ENCODE results near the gene B4GALNT2. TPM values are rescaled to one million over a fixed set of nuclear protein-coding genes. Genes with fewer than 3 reads are reported as not detected.

B4GALNT2 gene
- total RNA-seq, 1 donor from 2014 or later, result 0.07 TPM

DNA sequence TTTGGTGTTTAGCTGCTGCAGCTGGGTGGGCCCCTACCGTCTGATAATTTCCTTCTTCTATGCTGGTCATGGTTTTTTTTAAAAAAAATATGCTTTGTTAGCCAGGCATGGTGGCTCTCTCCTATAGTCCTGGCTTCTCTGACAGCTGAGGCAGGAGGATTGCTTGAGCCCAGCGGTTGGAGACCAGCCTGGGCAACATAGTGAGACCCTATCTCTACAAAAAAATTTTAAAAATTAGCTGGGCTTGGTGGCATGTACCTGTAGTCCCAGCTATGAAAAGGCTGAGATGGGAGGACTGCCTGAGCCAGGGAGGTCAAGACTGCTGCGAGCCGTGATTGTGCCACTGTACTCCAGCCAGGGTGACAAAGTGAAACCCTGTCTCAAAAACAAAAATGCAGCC, 19.4 kb downstream of the B4GALNT2 start:
- TF ChIP-seq, protein P1, sequence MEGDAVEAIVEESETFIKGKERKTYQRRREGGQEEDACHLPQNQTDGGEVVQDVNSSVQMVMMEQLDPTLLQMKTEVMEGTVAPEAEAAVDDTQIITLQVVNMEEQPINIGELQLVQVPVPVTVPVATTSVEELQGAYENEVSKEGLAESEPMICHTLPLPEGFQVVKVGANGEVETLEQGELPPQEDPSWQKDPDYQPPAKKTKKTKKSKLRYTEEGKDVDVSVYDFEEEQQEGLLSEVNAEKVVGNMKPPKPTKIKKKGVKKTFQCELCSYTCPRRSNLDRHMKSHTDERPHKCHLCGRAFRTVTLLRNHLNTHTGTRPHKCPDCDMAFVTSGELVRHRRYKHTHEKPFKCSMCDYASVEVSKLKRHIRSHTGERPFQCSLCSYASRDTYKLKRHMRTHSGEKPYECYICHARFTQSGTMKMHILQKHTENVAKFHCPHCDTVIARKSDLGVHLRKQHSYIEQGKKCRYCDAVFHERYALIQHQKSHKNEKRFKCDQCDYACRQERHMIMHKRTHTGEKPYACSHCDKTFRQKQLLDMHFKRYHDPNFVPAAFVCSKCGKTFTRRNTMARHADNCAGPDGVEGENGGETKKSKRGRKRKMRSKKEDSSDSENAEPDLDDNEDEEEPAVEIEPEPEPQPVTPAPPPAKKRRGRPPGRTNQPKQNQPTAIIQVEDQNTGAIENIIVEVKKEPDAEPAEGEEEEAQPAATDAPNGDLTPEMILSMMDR (IDR thresholded peaks at IDR 0.05; ENCODE audit: unreplicated experiment), result no peak
- no peaks in the 10 kb centered on the region for H3K4me1 Mint-ChIP-seq (ENCODE audit: low read depth)
- H3K4me3 Mint-ChIP-seq (ENCODE audit: low read depth), result no peak overlapping the region
- H3K27me3 Mint-ChIP-seq, result peaks cover 4% of the 10 kb centered on the region
- no peak overlapping the region for H3K27ac Mint-ChIP-seq
- H3K9me3 Mint-ChIP-seq (ENCODE audit: low read depth), result no peaks in the 10 kb centered on the region
- no peak for DNase-seq (ENCODE audit: low spot score, unreplicated experiment)
- H3K36me3 Mint-ChIP-seq (ENCODE audit: insufficient read depth), result no peaks in the 10 kb centered on the region

DNA sequence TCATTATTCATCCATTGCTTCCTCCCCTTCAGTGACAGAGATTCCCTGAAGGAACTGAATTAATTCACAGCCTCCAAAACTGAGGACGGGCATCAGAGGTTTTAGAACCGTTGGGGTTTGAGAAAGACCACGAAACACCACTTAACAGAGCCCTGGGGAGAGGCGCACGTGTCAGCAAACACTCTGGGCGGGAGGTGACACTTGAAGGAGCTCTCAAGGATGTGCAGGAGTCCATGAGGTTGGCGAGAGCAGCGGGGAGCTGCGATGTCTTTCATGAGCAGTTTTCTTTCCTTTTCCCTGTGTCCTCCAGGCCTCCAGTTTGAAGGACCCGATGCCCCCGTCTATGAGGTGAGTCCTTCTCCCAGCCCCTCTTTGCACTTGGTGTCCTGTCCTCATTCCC, 23.7 kb downstream of the B4GALNT2 start:
- Mint-ChIP-seq H3K27me3 (peaks cover 22% of the 10 kb centered on the region), H3K4me1 (ENCODE audit: low read depth) (peaks cover 4% of the 10 kb centered on the region), H3K4me3 (ENCODE audit: low read depth) (no peak overlapping the region), H3K9me3 (ENCODE audit: low read depth) (no peaks in the 10 kb centered on the region), H3K36me3 (ENCODE audit: insufficient read depth) (no peaks in the 10 kb centered on the region), H3K27ac (no peak overlapping the region)
- DNase-seq (ENCODE audit: low spot score, unreplicated experiment), result no peak
- TF ChIP-seq, protein P1 (IDR thresholded peaks at IDR 0.05; ENCODE audit: unreplicated experiment), result no peak

DNA sequence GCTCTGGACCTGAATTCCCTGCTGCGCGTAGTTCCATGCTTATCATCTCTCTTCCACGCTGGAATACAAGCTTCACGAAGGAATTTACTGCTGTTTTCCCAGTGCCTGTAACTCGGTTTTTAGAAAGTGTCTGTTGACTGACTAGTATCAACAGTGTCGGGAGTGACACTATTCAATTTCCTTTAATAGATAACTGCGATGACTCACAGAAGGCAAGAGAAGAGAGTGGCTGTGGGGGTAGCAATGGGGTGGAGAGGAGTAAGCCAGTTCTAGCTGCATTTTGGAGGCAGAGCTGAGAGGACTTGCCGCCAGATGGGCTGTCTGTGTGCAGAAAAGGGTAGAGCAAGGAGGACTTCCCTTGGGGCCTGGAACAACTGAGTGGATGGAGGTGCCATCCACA, 25.2 kb downstream of the B4GALNT2 start:
- Mint-ChIP-seq H3K36me3 (ENCODE audit: insufficient read depth) (no peaks in the 10 kb centered on the region), H3K4me1 (ENCODE audit: low read depth) (peaks cover 4% of the 10 kb centered on the region), H3K4me3 (ENCODE audit: low read depth) (no peak overlapping the region), H3K27me3 (peaks cover 22% of the 10 kb centered on the region), H3K9me3 (ENCODE audit: low read depth) (no peaks in the 10 kb centered on the region), H3K27ac (no peak overlapping the region)
- TF ChIP-seq, protein P1 (IDR thresholded peaks at IDR 0.05; ENCODE audit: unreplicated experiment), result no peak
- DNase-seq (ENCODE audit: low spot score, unreplicated experiment), result no peak

DNA sequence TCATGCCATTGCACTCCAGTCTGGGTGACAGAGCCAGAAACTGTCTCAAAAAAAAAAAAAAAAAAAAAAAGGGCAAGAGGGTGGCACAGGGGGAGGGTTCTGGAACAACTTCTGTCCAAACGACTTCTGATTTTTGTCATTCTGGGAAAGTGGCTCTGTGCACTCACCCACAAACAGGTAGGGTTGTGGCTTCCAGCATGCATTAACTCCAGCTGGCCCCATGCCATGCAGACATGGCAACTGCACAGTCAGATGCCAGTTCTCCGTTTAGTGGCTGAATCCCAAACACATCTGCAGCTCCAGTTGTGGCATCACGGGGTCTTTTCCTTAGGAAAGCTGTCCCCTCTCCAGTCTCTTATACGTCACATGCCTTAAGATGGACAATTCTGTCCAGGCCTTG, 30.3 kb downstream of the B4GALNT2 start:
- DNase-seq (ENCODE audit: low spot score, unreplicated experiment), result no peak
- H3K27me3 Mint-ChIP-seq, result peaks cover 31% of the 10 kb centered on the region

DNA sequence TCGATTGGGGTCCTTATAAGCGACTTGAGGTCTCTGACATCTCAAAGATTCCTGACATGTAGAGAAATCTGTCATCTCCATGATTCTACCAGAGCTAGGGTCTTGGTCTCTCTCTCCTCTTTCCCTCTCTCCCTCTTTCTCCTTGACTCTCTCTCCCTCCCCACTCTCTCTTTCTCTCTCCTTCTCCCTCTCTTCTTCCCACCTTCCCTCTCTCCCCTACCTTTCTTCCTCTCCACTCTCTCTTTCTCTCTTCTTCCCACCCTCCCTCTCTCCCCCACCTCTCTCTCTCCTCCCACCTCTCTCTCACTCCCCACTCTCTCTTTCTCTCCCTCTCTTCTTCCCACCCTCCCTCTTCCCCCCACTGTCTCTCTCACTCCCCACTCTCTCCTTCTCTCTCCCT, 32.6 kb downstream of the B4GALNT2 start:
- Mint-ChIP-seq H3K4me3 (ENCODE audit: low read depth) (no peak overlapping the region), H3K27ac (no peak overlapping the region), H3K36me3 (ENCODE audit: insufficient read depth) (no peaks in the 10 kb centered on the region), H3K9me3 (ENCODE audit: low read depth) (no peaks in the 10 kb centered on the region), H3K4me1 (ENCODE audit: low read depth) (no peaks in the 10 kb centered on the region), H3K27me3 (peaks cover 31% of the 10 kb centered on the region)
- TF ChIP-seq, protein P1 (IDR thresholded peaks at IDR 0.05; ENCODE audit: unreplicated experiment), result no peak
- no peak for DNase-seq (ENCODE audit: low spot score, unreplicated experiment)

More for the DNA sequence above, 30.3 kb downstream of the B4GALNT2 start:
- Mint-ChIP-seq H3K27ac (no peak overlapping the region), H3K36me3 (ENCODE audit: insufficient read depth) (no peaks in the 10 kb centered on the region), H3K9me3 (ENCODE audit: low read depth) (no peaks in the 10 kb centered on the region), H3K4me3 (ENCODE audit: low read depth) (no peak overlapping the region), H3K4me1 (ENCODE audit: low read depth) (peaks cover under 1% of the 10 kb centered on the region)
- TF ChIP-seq, protein P1 (IDR thresholded peaks at IDR 0.05; ENCODE audit: unreplicated experiment), result no peak

All from progenitor cell of endocrine pancreas (in vitro differentiated cells).